ENCODE results near the gene CNPY1.

Gene CNPY1

GRCh38 chr7:155576900-155577508, 30.6 kb upstream of the CNPY1 start:
- no peak overlapping the region for H3K27ac ChIP-seq (ENCODE audit: low read depth, low read length, poor library complexity, severe bottlenecking)
- H2AFZ ChIP-seq (ENCODE audit: low read length) = no peak overlapping the region
- no peaks in the 10 kb centered on the region for H3F3A ChIP-seq (ENCODE audit: insufficient read depth, low read length)
- H3K9me3 ChIP-seq (ENCODE audit: low read length) = no peaks in the 10 kb centered on the region
- H4K20me1 ChIP-seq (ENCODE audit: insufficient read depth, low read length) = no peaks in the 10 kb centered on the region
- H3K9ac ChIP-seq (ENCODE audit: low read length) = no peak overlapping the region
- H3K36me3 ChIP-seq (ENCODE audit: insufficient read depth, low read length) = no peaks in the 10 kb centered on the region
- H3K4me2 ChIP-seq (ENCODE audit: low read length) = no peak overlapping the region
- TF ChIP-seq CTCF (IDR thresholded peaks at IDR 0.05; ENCODE audit: low read length) (no peak), EZH2 (IDR thresholded peaks at IDR 0.05; ENCODE audit: borderline replicate concordance, low read length) (no peak)
- no peak overlapping the region for H3K4me3 ChIP-seq (ENCODE audit: low read depth, low read length, poor library complexity, severe bottlenecking)
- H3K27me3 ChIP-seq (ENCODE audit: insufficient read depth, low read length) = 0 out of 2 replicates have a peak, but pooled peaks cover 1% of the 10 kb centered on the region
- H3K4me1 ChIP-seq (ENCODE audit: insufficient read depth, low read length, severe bottlenecking) = peaks cover 5% of the 10 kb centered on the region
- no peaks in the 10 kb centered on the region for H3K9me2 ChIP-seq (ENCODE audit: low read depth, low read length)
- no peaks in the 10 kb centered on the region for H3K79me2 ChIP-seq (ENCODE audit: insufficient read depth, low read length)

- peaks cover 5% of the 10 kb centered on the region for H3K4me1 ChIP-seq (ENCODE audit: insufficient read depth, low read length, severe bottlenecking)
- no peak for TF ChIP-seq EZH2 (IDR thresholded peaks at IDR 0.05; ENCODE audit: borderline replicate concordance, low read length)
- 0 out of 2 replicates have a peak, but pooled peaks cover 4% of the 10 kb centered on the region for H3K27me3 ChIP-seq (ENCODE audit: insufficient read depth, low read length)
Measured at GRCh38 chr7:155576416-155576815, 30.1 kb upstream of the CNPY1 start.

GRCh38 chr7:155574556-155575290, 28.4 kb upstream of the CNPY1 start:
- H3K9me3 ChIP-seq (ENCODE audit: low read length) = no peaks in the 10 kb centered on the region
- peaks cover 5% of the 10 kb centered on the region for H3K4me1 ChIP-seq (ENCODE audit: insufficient read depth, low read length, severe bottlenecking)
- H3K27ac ChIP-seq (ENCODE audit: low read depth, low read length, poor library complexity, severe bottlenecking) = no peak overlapping the region
- no peaks in the 10 kb centered on the region for H3K36me3 ChIP-seq (ENCODE audit: insufficient read depth, low read length)
- H3K27me3 ChIP-seq (ENCODE audit: insufficient read depth, low read length) = 0 out of 2 replicates have a peak, but pooled peaks cover 4% of the 10 kb centered on the region
- no peak overlapping the region for H3K9ac ChIP-seq (ENCODE audit: low read length)
- TF ChIP-seq EZH2 (IDR thresholded peaks at IDR 0.05; ENCODE audit: borderline replicate concordance, low read length) (no peak), CTCF (IDR thresholded peaks at IDR 0.05; ENCODE audit: low read length) (no peak)
- no peak overlapping the region for H3K4me2 ChIP-seq (ENCODE audit: low read length)
- no peaks in the 10 kb centered on the region for H3F3A ChIP-seq (ENCODE audit: insufficient read depth, low read length)
- H3K9me2 ChIP-seq (ENCODE audit: low read depth, low read length) = no peaks in the 10 kb centered on the region
- H2AFZ ChIP-seq (ENCODE audit: low read length) = no peak overlapping the region
- H3K4me3 ChIP-seq (ENCODE audit: low read depth, low read length, poor library complexity, severe bottlenecking) = no peak overlapping the region
- no peaks in the 10 kb centered on the region for H4K20me1 ChIP-seq (ENCODE audit: insufficient read depth, low read length)
- H3K79me2 ChIP-seq (ENCODE audit: insufficient read depth, low read length) = no peaks in the 10 kb centered on the region

More at GRCh38 chr7:155576416-155576815, 30.1 kb upstream of the CNPY1 start:
- Histone ChIP-seq H3F3A (ENCODE audit: insufficient read depth, low read length) (no peaks in the 10 kb centered on the region), H3K9ac (ENCODE audit: low read length) (no peak overlapping the region), H4K20me1 (ENCODE audit: insufficient read depth, low read length) (no peaks in the 10 kb centered on the region), H3K4me3 (ENCODE audit: low read depth, low read length, poor library complexity, severe bottlenecking) (no peak overlapping the region), H3K9me2 (ENCODE audit: low read depth, low read length) (no peaks in the 10 kb centered on the region), H3K79me2 (ENCODE audit: insufficient read depth, low read length) (no peaks in the 10 kb centered on the region), H3K9me3 (ENCODE audit: low read length) (no peaks in the 10 kb centered on the region), H3K4me2 (ENCODE audit: low read length) (no peak overlapping the region), H3K27ac (ENCODE audit: low read depth, low read length, poor library complexity, severe bottlenecking) (no peak overlapping the region), H2AFZ (ENCODE audit: low read length) (no peak overlapping the region), H3K36me3 (ENCODE audit: insufficient read depth, low read length) (no peaks in the 10 kb centered on the region)

Measured in OCI-LY1 (cell line).